CD14-positive monocyte (primary cell): Measurements from ENCODE around the gene CACNB4. TPM values are rescaled to one million over a fixed set of nuclear protein-coding genes. Genes with fewer than 3 reads are reported as not detected.
A peak's percentile ranks its signal among the peaks of the same experiment; 100 is the strongest.

ENCODE experiments used
- DNase-seq, 3 donors: peaks; one replicate each; pipeline ENCODE4 v3.0.0-alpha.2; 2011 to 2022
- H2AFZ ChIP-seq: 2 replicates; pipeline ENCODE4 v1.6.0; 2012; ENCODE audit warnings: mild to moderate bottlenecking, low read depth, low read length, inconsistent platforms; ENCODE audit not compliant: insufficient read depth, poor library complexity, severe bottlenecking
- H3K27ac ChIP-seq, 2 donors: 1 replicate in 1 of 2; 2 replicates in 1 of 2; pipeline ENCODE4 v1.5.1; 2012 to 2013; ENCODE audit warnings: low read length in 2 of 2, control low read depth in 1 of 2, inconsistent platforms in 1 of 2, low read depth in 1 of 2, mild to moderate bottlenecking in 1 of 2
- H3K27me3 ChIP-seq, 2 donors: one replicate each; pipeline versions ENCODE4 v1.6.0 to v1.6.1; 2011 to 2013; ENCODE audit warnings: low read length in 2 of 2; ENCODE audit not compliant: control insufficient read depth in 2 of 2, insufficient read depth in 2 of 2
- H3K36me3 ChIP-seq, 2 donors: replicated peaks in 1 of 2; 1 replicate in 1 of 2; 2 replicates in 1 of 2; pipeline versions ENCODE4 v1.5.1 to v1.6.1; 2012 to 2013; ENCODE audit warnings: low read length in 2 of 2, control low read depth in 1 of 2, inconsistent platforms in 1 of 2, mild to moderate bottlenecking in 1 of 2; ENCODE audit not compliant: insufficient read depth in 2 of 2, control insufficient read depth in 1 of 2
- H3K4me1 ChIP-seq, 2 donors: 1 replicate in 1 of 2; 2 replicates in 1 of 2; pipeline versions ENCODE4 v1.5.1 to v1.6.1; 2012 to 2013; ENCODE audit warnings: low read length in 2 of 2, control low read depth in 1 of 2, inconsistent platforms in 1 of 2, mild to moderate bottlenecking in 1 of 2, moderate library complexity in 1 of 2; ENCODE audit not compliant: insufficient read depth in 2 of 2, control insufficient read depth in 1 of 2
- H3K4me2 ChIP-seq: replicated peaks from 2 replicates; pipeline ENCODE3; 2012; ENCODE audit warnings: low read length, moderate library complexity, mild to moderate bottlenecking; ENCODE audit not compliant: poor library complexity, severe bottlenecking; ENCODE audit errors: extremely low read depth
- H3K4me3 ChIP-seq, 3 experiments: fragments of 200-600 bp in 1 of 3; sonication (generic) in 1 of 3; replicated peaks in 1 of 3; 1 replicate in 2 of 3; 2 replicates in 1 of 3; pipeline ENCODE4 v1.5.1; 2011 to 2013; ENCODE audit warnings: low read length in 3 of 3, mild to moderate bottlenecking in 3 of 3, control low read depth in 2 of 3, low read depth in 2 of 3, inconsistent platforms in 1 of 3, moderate library complexity in 1 of 3
- H3K79me2 ChIP-seq: 2 replicates; pipeline ENCODE4 v1.6.0; 2012; ENCODE audit warnings: mild to moderate bottlenecking, control low read depth, inconsistent platforms, low read length, moderate library complexity; ENCODE audit not compliant: insufficient read depth
- H3K9ac ChIP-seq: 2 replicates; pipeline ENCODE4 v1.6.0; 2017; ENCODE audit warnings: low read length, mild to moderate bottlenecking; ENCODE audit not compliant: insufficient read depth, poor library complexity, severe bottlenecking
- H3K9me3 ChIP-seq, 2 donors: replicated peaks in 1 of 2; 1 replicate in 1 of 2; 2 replicates in 1 of 2; pipeline versions ENCODE4 v1.5.1 to v1.6.1; 2012 to 2013; ENCODE audit warnings: low read length in 2 of 2, control low read depth in 1 of 2; ENCODE audit not compliant: control insufficient read depth in 1 of 2, insufficient read depth in 1 of 2
- H4K20me1 ChIP-seq: 2 replicates; pipeline ENCODE4 v1.6.0; 2012; ENCODE audit warnings: mild to moderate bottlenecking, low read length, control low read depth, moderate library complexity; ENCODE audit not compliant: insufficient read depth
- H3K27ac Mint-ChIP-seq, 7 donors: one replicate each; pipeline ENCODE4 v1.8.0; 2020; ENCODE audit warnings: mild to moderate bottlenecking in 7 of 7, mixed read lengths in 7 of 7, moderate library complexity in 6 of 7, inconsistent platforms in 2 of 7
- H3K27me3 Mint-ChIP-seq, 3 donors: one replicate each; pipeline ENCODE4 v1.8.0; 2021 to 2022; ENCODE audit warnings: low read depth in 3 of 3, mild to moderate bottlenecking in 3 of 3, mixed read lengths in 3 of 3, moderate library complexity in 3 of 3, inconsistent platforms in 1 of 3
- H3K36me3 Mint-ChIP-seq, 2 donors: one replicate each; pipeline ENCODE4 v1.8.0; 2020; ENCODE audit warnings: mixed read lengths in 2 of 2, inconsistent platforms in 1 of 2, mild to moderate bottlenecking in 1 of 2
- H3K4me1 Mint-ChIP-seq: one replicate; pipeline ENCODE4 v1.8.0; 2020; ENCODE audit warnings: mild to moderate bottlenecking, mixed read lengths
- H3K4me3 Mint-ChIP-seq, 2 donors: one replicate each; pipeline ENCODE4 v1.8.0; 2020; ENCODE audit warnings: mild to moderate bottlenecking in 2 of 2, mixed read lengths in 2 of 2, moderate library complexity in 1 of 2
- H3K9me3 Mint-ChIP-seq, 7 donors: one replicate each; pipeline ENCODE4 v1.8.0; 2020 to 2022; ENCODE audit warnings: mixed read lengths in 7 of 7, mild to moderate bottlenecking in 6 of 7, moderate library complexity in 6 of 7, inconsistent platforms in 2 of 7
- CTCF ChIP-seq: fragments of 200-600 bp; IDR thresholded peaks from one replicate; pipeline ENCODE4 v1.8.0; 2022; ENCODE audit warnings: antibody characterized with exemption, mild to moderate bottlenecking
- WGBS: methylation state at CpG from one replicate; pipeline ENCODE4 v1.1.5; 2013; ENCODE audit warnings: missing lambda C conversion rate; ENCODE audit not compliant: insufficient coverage; 5-methylcytosine and 5-hydroxymethylcytosine counted together
- intact Hi-C, 2 donors: fragments of 100-400 bp; cut with micrococcal nuclease; formaldehyde crosslinking; loops; one replicate each; pipeline versions ENCODE4 v1.15.0 to v1.15.1; 2023
- polyA plus RNA-seq, 3 donors: library from polyadenylated mRNA; depleted of rRNA in 1 of 3; unstranded in 2 of 3; stranded (reverse) in 1 of 3; fragments of 300-500 nt in 2 of 3; fragments of >200 nt in 1 of 3; fragmentation: Illumina TruSeq in 2 of 3; gene quantifications; 1 replicate in 2 of 3; 2 replicates in 1 of 3; pipeline ENCODE4 v1.2.3, GENCODE V29; 2012 to 2021

The CACNB4 gene
- polyA plus RNA-seq, 3 donors: 0.44 to 1.9 (median 1.1) TPM

- DNase-seq: peak in 2 of 3 donors; percentile 28 to 42
- Histone ChIP-seq H3K4me1 (peaks cover 7 to 11% of the 10 kb centered on the region in 2 donors), H3K27me3 (no peaks in the 10 kb centered on the region), H2AFZ (no peak overlapping the region), H3K9ac (no peak overlapping the region), H3K9me3 (peaks cover 9 to 11% of the 10 kb centered on the region in 2 donors), H3K79me2 (no peaks in the 10 kb centered on the region), H3K4me3 (no peak overlapping the region), H3K4me2 (no peak overlapping the region), H3K27ac (no peak overlapping the region), H3K36me3 (no peaks in the 10 kb centered on the region), H4K20me1 (no peaks in the 10 kb centered on the region)
- no peak for TF ChIP-seq CTCF
- intact Hi-C loops: no loop called here
- peaks cover 5 to 10% of the 10 kb centered on the region in 2 donors for H3K36me3 Mint-ChIP-seq
- peak overlapping the region in 3 of 7 donors; percentile 10 to 80 (median 13) for H3K27ac Mint-ChIP-seq
- H3K9me3 Mint-ChIP-seq: peaks cover 11 to 19% (median 18%) of the 10 kb centered on the region in 7 donors
- WGBS: 53% methylated on average over 5 of the region's 7 CpGs
- peaks cover 9% of the 10 kb centered on the region for H3K4me1 Mint-ChIP-seq
- H3K27me3 Mint-ChIP-seq: peaks cover 0 to 2% (median 0%) of the 10 kb centered on the region in 3 donors
- H3K4me3 Mint-ChIP-seq: peak overlapping the region in 1 of 2 donors; percentile 43
Measured at GRCh38 chr2:152062125-152063091, 36.4 kb downstream of the CACNB4 start.

- no peak for TF ChIP-seq CTCF
- H3K36me3 ChIP-seq: no peaks in the 10 kb centered on the region
- H3K27ac Mint-ChIP-seq: no peak overlapping the region
Measured at GRCh38 chr2:152061383-152061782, 37.5 kb downstream of the CACNB4 start.

More at GRCh38 chr2:152061383-152061782, 37.5 kb downstream of the CACNB4 start:
- H3K4me3 ChIP-seq: no peak overlapping the region
- no peak overlapping the region for H2AFZ ChIP-seq
- no peaks in the 10 kb centered on the region for H4K20me1 ChIP-seq
- no peak overlapping the region for H3K4me2 ChIP-seq
- Mint-ChIP-seq H3K36me3 (peaks cover 10% of the 10 kb centered on the region in 2 donors), H3K4me3 (no peak overlapping the region), H3K4me1 (peaks cover 9% of the 10 kb centered on the region), H3K9me3 (peaks cover 11 to 19% (median 18%) of the 10 kb centered on the region in 7 donors), H3K27me3 (peaks cover 0 to 2% (median 0%) of the 10 kb centered on the region in 3 donors)
- no peaks in the 10 kb centered on the region for H3K79me2 ChIP-seq
- H3K9me3 ChIP-seq: peaks cover 9 to 11% of the 10 kb centered on the region in 2 donors
- H3K4me1 ChIP-seq: peaks cover 7 to 11% of the 10 kb centered on the region in 2 donors
- DNase-seq: no peak
- WGBS: 86% methylated on average over 1 of the region's 1 CpG
- no peaks in the 10 kb centered on the region for H3K27me3 ChIP-seq
- intact Hi-C loops: no loop called here
- no peak overlapping the region for H3K9ac ChIP-seq
- no peak overlapping the region for H3K27ac ChIP-seq
